Measurements from ENCODE around the gene SLC16A3. TPM values are rescaled to one million over a fixed set of nuclear protein-coding genes. Genes with fewer than 3 reads are reported as not detected.

SLC16A3 gene
- total and polyA plus RNA-seq, 9 of the 15 experiments (the other 6 are each of a cell fraction or from before 2014, with no cell fraction given): 0.11 to 5.4 (median 1.2) TPM; not detected in 2

- H3K9ac ChIP-seq (ENCODE audit: insufficient read depth in 1 of 2, low read depth in 2 of 2, low read length in 2 of 2): peak overlapping the region; percentile 5 to 90; a peak in 3 of 4 replicates
- TF ChIP-seq ZNF586 (CRISPR knock-in tag; conservative IDR thresholded peaks at IDR 0.05) (no peak), ELK1 (CRISPR knock-in tag; IDR thresholded peaks at IDR 0.05) (no peak), ZBTB7A (IDR thresholded peaks at IDR 0.05; ENCODE audit: borderline replicate concordance, control insufficient read depth, low read depth, low read length) (0 out of 2 replicates have a peak, but pooled peaks have one; percentile 2), POLR2G (IDR thresholded peaks at IDR 0.05; ENCODE audit: low read depth, low read length) (0 out of 2 replicates have a peak, but pooled peaks have one; percentile 2)
- H3K4me1 ChIP-seq (replicated peaks in 1 of 2; ENCODE audit: control insufficient read depth in 2 of 2, insufficient read depth in 2 of 2, low read length in 2 of 2): peaks cover 47 to 97% of the 10 kb centered on the region in 2 experiments
- H3K4me3 ChIP-seq: no peak overlapping the region
- DNase-seq (ENCODE audit: extremely low read depth in 1 of 4, low spot score in 3 of 4) (no peak), ATAC-seq (no peak), FAIRE-seq (peak; percentile 32)
- ChIA-PET POLR2A (interaction anchor here (0.5 to 1.1 kb wide), 5 partner anchors 7 to 111 kb away, joined by 3 to 4 read pairs (median 3); no protein-coding TSS in a partner anchor), CTCF (ENCODE audit: low intra/inter-chr PET ratio) (no interaction called here)
- peak overlapping the region; percentile 38; the same call in 1 of the 2 replicates for H2AFZ ChIP-seq (ENCODE audit: low read depth, low read length)
- H3K4me2 ChIP-seq (ENCODE audit: insufficient read depth, low read length): peak overlapping the region; percentile 56
- intact Hi-C loops (cut with micrococcal nuclease): loop anchor here (5.0 kb wide), 1 partner anchor 102 kb away; no protein-coding TSS in a partner anchor
- H3K27ac ChIP-seq (ENCODE audit: extremely low read depth, low read depth, low read length): no peak overlapping the region; the same call in 2 of the 3 replicates
- H3K9me3 ChIP-seq (replicated peaks; ENCODE audit: control insufficient read depth, insufficient read depth, low read depth, low read length): no peaks in the 10 kb centered on the region
- peaks cover 8% of the 10 kb centered on the region; the same call in 1 of the 3 replicates for H3K79me2 ChIP-seq (ENCODE audit: control insufficient read depth, insufficient read depth, low read length)
- no peaks in the 10 kb centered on the region for H3K27me3 ChIP-seq (ENCODE audit: control insufficient read depth in 2 of 2, insufficient read depth in 2 of 2, low read length in 2 of 2)
- H4K20me1 ChIP-seq (replicated peaks; ENCODE audit: control insufficient read depth, insufficient read depth, low read length): no peaks in the 10 kb centered on the region
- BruUV-seq (replicated peaks): no TSS peak
- in situ Hi-C loops (cut with MboI): no loop called here
- peaks cover 5% of the 10 kb centered on the region; the same call in 1 of the 3 replicates for H3K36me3 ChIP-seq (ENCODE audit: control insufficient read depth, insufficient read depth, low read length)
- WGBS (ENCODE audit: insufficient coverage, low coverage, missing lambda C conversion rate): 74% methylated on average over 14 of the region's 19 CpGs
- H3K9me1 ChIP-seq (ENCODE audit: control insufficient read depth, insufficient read depth, low read length): no peaks in the 10 kb centered on the region
These were observed 6.4 kb downstream of the SLC16A3 start for GRCh38 chr17:82235056-82235774.
